Activated T-helper 1 cell treated with anti-CD3 and anti-CD28 coated beads, Interleukin-12 subunit alpha, Interleukin-12 subunit beta, Interleukin-2, Interleukin-4 antibody, amounts not matched to agents 30 ng/mL and 10 ng/mL and 1 ng/mL, durations not matched to agents 14 hours and 24 hours and 36 hours (primary cell): ENCODE data around the gene PDCD1LG2. TPM values are rescaled to one million over a fixed set of nuclear protein-coding genes. Genes with fewer than 3 reads are reported as not detected.

ENCODE experiments used
- DNase-seq: peaks from one replicate; pipeline ENCODE4 v3.0.0; 2021; ENCODE audit warnings: low spot score
- H3K27ac Mint-ChIP-seq: one replicate; pipeline ENCODE4 v1.8.0; 2021; ENCODE audit warnings: mild to moderate bottlenecking, mixed read lengths
- H3K27me3 Mint-ChIP-seq: one replicate; pipeline ENCODE4 v1.8.0; 2022; ENCODE audit warnings: mild to moderate bottlenecking, moderate library complexity, mixed read lengths; ENCODE audit not compliant: insufficient read depth
- H3K36me3 Mint-ChIP-seq: one replicate; pipeline ENCODE4 v1.8.0; 2021; ENCODE audit warnings: low read depth, mixed read lengths
- H3K4me1 Mint-ChIP-seq: one replicate; pipeline ENCODE4 v1.8.0; 2021; ENCODE audit warnings: low read depth, mixed read lengths
- H3K4me3 Mint-ChIP-seq: one replicate; pipeline ENCODE4 v1.8.0; 2021; ENCODE audit warnings: mild to moderate bottlenecking, moderate library complexity, mixed read lengths
- H3K9me3 Mint-ChIP-seq: one replicate; pipeline ENCODE4 v1.8.0; 2021; ENCODE audit warnings: mixed read lengths
- intact Hi-C: fragments of 100-400 bp; cut with micrococcal nuclease; formaldehyde crosslinking; loops from one replicate; pipeline ENCODE4 v1.15.1; 2024
- total RNA-seq: library from RNA; stranded (reverse); gene quantifications from 2 replicates; pipeline ENCODE4 v1.2.3, GENCODE V29; 2022

Gene PDCD1LG2
- total RNA-seq, 1 donor from 2014 or later: 1.1 TPM

GRCh38 chr9:5518937-5519319, 8.6 kb downstream of the PDCD1LG2 start:
- Mint-ChIP-seq H3K4me3 (no peak overlapping the region), H3K9me3 (no peaks in the 10 kb centered on the region), H3K27ac (peak overlapping the region; percentile 53), H3K4me1 (peaks cover 46% of the 10 kb centered on the region), H3K27me3 (peaks cover 4% of the 10 kb centered on the region), H3K36me3 (peaks cover 36% of the 10 kb centered on the region)
- intact Hi-C loops: loop anchor here (1.0 to 2.0 kb wide), 2 partner anchors 9 to 60 kb away; partner anchors contain the start of gene PDCD1LG2
- no peak for DNase-seq

- Mint-ChIP-seq H3K9me3 (no peaks in the 10 kb centered on the region), H3K4me1 (peaks cover 18% of the 10 kb centered on the region), H3K36me3 (peaks cover 40% of the 10 kb centered on the region), H3K27ac (no peak overlapping the region), H3K4me3 (no peak overlapping the region), H3K27me3 (peaks cover 4% of the 10 kb centered on the region)
- DNase-seq: no peak
- intact Hi-C loops: no loop called here
These were observed 13.8 kb downstream of the PDCD1LG2 start for GRCh38 chr9:5524090-5524489.

DNA sequence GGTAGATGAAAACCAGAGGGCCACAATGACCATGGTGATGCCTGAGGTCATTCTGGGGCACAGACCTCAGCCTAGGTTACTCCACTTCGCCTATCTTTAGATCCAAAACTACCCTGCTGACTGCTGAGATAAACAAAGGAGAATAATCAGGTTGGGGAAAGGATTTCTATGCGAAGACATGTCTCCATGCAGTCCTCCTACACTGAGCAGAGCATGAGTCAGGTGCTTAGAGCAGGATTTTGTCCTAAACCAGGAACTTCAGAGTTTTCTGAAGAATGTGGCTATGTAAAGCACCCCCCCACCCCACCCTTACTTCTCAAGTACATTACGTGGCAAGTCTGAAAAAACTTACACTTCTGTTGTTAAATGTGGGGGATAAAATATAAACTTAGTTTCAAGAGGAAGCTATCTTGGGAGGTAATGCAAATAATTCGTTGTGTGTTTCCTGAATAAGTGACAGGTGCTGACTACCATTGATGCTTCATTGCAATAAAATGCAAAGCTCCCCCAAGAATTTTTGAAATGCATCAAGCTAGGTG, 19.4 kb downstream of the PDCD1LG2 start:
- Mint-ChIP-seq H3K9me3 (no peaks in the 10 kb centered on the region), H3K4me3 (no peak overlapping the region), H3K36me3 (peaks cover 15% of the 10 kb centered on the region), H3K27ac (no peak overlapping the region), H3K4me1 (peaks cover 49% of the 10 kb centered on the region), H3K27me3 (no peaks in the 10 kb centered on the region)
- no peak for DNase-seq
- intact Hi-C loops: loop anchor here (2.0 kb wide), 1 partner anchor 15 kb away; no protein-coding TSS in a partner anchor

GRCh38 chr9:5531101-5531882, 21.0 kb downstream of the PDCD1LG2 start:
- peaks cover 59% of the 10 kb centered on the region for H3K4me1 Mint-ChIP-seq
- intact Hi-C loops: loop anchor here (2.0 kb wide), 1 partner anchor 14 kb away; no protein-coding TSS in a partner anchor
- H3K27me3 Mint-ChIP-seq: no peaks in the 10 kb centered on the region
- peak overlapping the region; percentile 71 for H3K27ac Mint-ChIP-seq
- peak overlapping the region; percentile 38 for H3K4me3 Mint-ChIP-seq
- H3K36me3 Mint-ChIP-seq: peaks cover 28% of the 10 kb centered on the region
- no peaks in the 10 kb centered on the region for H3K9me3 Mint-ChIP-seq
- no peak for DNase-seq

DNA sequence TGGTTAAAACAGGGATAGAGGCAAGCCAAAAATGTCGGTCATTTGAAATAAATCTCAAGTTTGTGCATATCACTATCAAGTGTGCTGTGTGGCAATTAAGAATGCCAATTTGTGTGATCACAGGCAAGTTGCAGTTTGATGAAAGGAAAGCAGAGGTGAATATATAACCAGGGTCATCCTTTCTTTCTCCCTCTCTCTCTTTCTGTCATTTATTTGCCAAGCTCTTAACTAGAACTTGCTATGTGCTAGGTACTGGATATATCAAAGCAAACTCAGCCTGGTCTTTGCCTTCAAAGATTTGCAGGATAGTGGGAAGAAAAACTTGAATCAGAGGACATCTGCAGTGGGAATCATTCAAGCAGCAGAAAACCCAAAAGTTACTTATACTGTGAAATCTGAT, 22.0 kb downstream of the PDCD1LG2 start:
- no peaks in the 10 kb centered on the region for H3K27me3 Mint-ChIP-seq
- no peak for DNase-seq
- peaks cover 63% of the 10 kb centered on the region for H3K4me1 Mint-ChIP-seq
- intact Hi-C loops: no loop called here
- no peaks in the 10 kb centered on the region for H3K9me3 Mint-ChIP-seq
- H3K4me3 Mint-ChIP-seq: peak overlapping the region; percentile 5
- peak overlapping the region; percentile 71 for H3K27ac Mint-ChIP-seq
- peaks cover 31% of the 10 kb centered on the region for H3K36me3 Mint-ChIP-seq

- intact Hi-C loops: no loop called here
- Mint-ChIP-seq H3K4me1 (peaks cover 63% of the 10 kb centered on the region), H3K36me3 (peaks cover 31% of the 10 kb centered on the region), H3K4me3 (no peak overlapping the region), H3K27me3 (no peaks in the 10 kb centered on the region), H3K9me3 (no peaks in the 10 kb centered on the region), H3K27ac (no peak overlapping the region)
- no peak for DNase-seq
These were observed 22.5 kb downstream of the PDCD1LG2 start for GRCh38 chr9:5532790-5533189.

DNA sequence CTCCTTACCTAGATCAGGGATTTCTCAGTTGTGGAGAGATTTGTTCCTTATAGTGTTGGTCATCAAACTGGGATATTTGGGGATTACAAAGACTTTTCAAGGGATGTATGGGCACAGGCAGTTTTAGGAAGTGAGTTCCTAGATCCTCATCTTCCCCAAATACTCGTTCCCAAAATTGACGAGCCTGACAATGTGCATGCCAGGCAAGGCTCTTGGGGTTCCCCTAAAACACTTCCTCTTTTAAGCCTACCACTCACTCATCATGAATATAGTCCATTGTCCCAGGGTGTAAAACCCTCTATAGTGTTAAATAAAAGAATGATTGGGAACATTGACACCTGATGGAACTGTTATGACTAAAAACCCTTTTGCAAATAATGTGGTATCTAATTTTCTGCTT, 26.4 kb downstream of the PDCD1LG2 start:
- no peak for DNase-seq
- H3K27me3 Mint-ChIP-seq: no peaks in the 10 kb centered on the region
- H3K4me3 Mint-ChIP-seq: no peak overlapping the region
- peaks cover 7% of the 10 kb centered on the region for H3K9me3 Mint-ChIP-seq
- H3K4me1 Mint-ChIP-seq: peaks cover 62% of the 10 kb centered on the region
- H3K36me3 Mint-ChIP-seq: peaks cover 43% of the 10 kb centered on the region
- intact Hi-C loops: no loop called here
- H3K27ac Mint-ChIP-seq: no peak overlapping the region

DNA sequence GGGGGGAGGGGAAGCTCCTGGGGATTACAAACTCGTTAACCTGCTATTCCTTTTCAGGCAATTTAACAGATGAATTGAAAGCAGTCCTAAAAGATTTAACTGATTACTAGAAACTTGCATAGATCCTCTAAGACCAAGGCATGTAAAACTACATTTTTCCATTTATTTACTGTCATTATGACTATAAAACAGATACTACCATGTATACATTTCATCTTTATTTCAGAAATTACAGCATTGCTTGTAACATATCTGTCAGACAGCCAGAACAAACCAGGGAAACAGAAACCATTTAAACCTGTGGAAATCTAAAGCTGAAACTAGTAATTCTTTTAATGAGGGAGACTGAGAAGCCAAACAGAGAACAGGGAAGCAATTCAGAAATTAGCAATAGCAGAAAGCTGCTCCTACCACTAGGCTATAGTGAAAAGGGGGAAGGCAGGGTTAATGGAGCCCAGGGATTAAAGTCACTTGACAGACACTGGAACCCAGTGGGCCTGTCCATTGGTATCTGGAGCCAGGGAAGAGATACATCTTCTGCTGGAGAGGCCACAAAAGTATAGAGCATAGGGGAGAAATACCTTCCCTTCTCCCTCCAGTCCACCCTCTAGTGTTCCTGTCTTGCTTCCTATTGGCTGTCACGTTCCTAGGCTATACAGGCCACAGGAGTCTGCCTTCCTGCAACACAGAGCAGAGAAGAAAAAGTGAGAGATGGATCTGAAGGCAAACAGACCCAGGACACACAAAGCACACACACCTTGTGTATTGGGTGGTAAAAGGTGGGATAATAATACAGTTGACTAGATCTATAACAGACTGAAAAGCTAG, 33.8 kb downstream of the PDCD1LG2 start:
- DNase-seq: no peak
- Mint-ChIP-seq H3K4me1 (peaks cover 42% of the 10 kb centered on the region), H3K27ac (peak overlapping the region; percentile 22), H3K27me3 (no peaks in the 10 kb centered on the region), H3K4me3 (no peak overlapping the region), H3K36me3 (peaks cover 26% of the 10 kb centered on the region), H3K9me3 (peaks cover 16% of the 10 kb centered on the region)
- intact Hi-C loops: loop anchor here (1.0 to 2.0 kb wide), 2 partner anchors 13 to 34 kb away; partner anchors contain the start of gene PDCD1LG2

DNA sequence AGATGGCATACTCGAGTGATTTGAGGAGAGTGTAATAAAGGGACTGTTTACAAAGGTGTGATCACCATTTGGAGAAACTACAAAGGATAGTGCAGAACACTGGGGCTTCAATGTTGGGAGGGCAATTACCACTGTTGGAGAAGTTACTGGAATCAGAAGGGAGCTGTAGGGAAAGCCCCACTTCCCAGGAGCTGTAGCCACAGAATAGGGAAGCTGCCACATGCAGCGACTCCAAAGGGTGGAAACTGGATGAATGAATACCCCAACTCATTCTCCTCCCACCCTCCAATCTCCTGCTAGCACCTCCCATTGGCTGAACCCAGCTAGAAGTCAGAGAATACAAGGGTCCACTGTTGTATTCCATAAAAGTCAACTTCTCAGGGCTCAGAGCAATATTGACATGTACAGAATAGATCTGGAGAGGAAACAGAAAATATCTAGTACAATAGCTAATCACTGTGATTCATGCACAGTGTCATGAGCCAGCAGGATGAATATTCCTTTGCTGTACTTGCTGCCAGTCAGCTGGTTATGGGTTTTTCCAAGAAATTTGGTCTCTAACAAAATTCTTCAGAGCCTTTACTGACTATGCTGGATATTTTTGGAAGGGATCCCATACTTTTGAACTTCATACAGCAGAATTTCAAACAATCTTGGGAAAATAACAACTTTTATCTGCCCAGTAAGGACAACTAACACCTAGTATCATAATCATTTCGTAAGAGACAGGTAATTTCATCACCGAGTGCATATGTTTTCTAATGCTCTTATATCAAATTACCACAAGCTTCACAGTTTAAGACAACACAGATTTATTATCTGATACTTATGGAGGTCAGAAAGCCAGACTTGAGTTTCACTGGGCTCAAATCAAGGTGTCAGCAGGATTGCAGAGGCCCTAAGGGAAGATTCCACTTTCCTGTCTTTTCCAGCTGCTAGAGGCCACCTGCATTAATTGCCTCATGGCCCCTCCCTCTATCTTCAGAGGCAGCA, 39.6 kb downstream of the PDCD1LG2 start:
- Mint-ChIP-seq H3K27ac (no peak overlapping the region), H3K4me1 (no peaks in the 10 kb centered on the region), H3K9me3 (no peaks in the 10 kb centered on the region), H3K4me3 (no peak overlapping the region), H3K36me3 (peaks cover 40% of the 10 kb centered on the region), H3K27me3 (no peaks in the 10 kb centered on the region)
- intact Hi-C loops: no loop called here
- no peak for DNase-seq

DNA sequence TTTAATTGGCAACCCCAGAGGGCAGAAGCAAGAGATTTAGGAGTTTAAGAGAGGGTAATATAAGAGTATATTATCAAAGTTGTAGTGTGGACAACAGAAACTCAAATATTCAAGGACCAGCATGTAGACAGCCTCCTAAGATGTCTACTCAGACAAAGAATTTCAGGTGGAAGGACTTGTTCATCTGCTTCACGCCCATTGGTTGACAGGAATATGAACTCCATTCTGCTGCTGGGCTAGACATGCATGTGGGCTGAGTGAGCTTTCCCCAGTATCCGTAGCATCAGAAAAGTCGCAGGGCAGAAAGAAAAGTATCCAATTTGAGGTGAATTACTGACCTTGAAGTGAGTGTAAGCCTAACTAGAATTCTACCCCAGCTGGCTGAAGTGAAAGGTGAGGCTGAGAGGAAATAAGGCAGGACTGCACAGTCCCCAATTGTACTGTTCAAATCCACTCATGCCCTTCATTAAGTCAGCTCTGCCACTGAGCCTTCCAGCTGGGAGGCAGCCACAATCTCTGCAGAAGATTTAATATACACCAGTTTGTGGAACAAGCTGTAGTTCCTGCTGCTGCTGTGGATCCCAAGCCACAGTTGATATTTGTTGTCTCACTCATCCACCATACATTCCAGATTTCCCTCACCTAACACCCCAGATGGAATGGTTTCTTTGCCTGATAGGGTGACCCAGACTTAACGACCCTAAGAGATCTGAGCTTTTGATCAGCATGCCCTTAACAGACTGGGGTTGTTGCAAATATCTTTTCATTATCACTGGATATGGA, 41.2 kb downstream of the PDCD1LG2 start:
- Mint-ChIP-seq H3K27me3 (no peaks in the 10 kb centered on the region), H3K36me3 (peaks cover 45% of the 10 kb centered on the region), H3K9me3 (no peaks in the 10 kb centered on the region), H3K27ac (no peak overlapping the region), H3K4me3 (no peak overlapping the region), H3K4me1 (peaks cover 6% of the 10 kb centered on the region)
- no peak for DNase-seq
- intact Hi-C loops: no loop called here

DNA sequence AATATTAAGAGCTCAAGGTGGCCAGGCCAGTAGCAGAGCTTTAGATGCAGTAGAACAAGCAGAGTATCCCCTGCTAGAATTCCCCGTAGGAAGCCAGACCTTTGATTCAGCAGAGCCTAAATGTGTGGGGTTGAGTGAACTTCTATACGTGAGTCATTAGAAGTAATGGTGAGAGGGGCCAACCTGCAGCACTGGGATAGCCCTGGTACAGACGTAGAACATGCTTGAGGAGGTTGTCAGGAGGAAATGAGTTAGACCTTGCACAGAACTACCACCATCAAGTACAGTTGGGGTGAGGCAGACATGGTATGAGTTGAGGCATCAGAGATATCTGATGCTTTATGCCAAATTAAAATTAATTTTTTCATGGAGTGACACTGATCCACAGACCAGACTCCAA, 42.0 kb downstream of the PDCD1LG2 start:
- Mint-ChIP-seq H3K27ac (no peak overlapping the region), H3K9me3 (no peaks in the 10 kb centered on the region), H3K36me3 (peaks cover 50% of the 10 kb centered on the region), H3K4me1 (peaks cover 14% of the 10 kb centered on the region), H3K27me3 (no peaks in the 10 kb centered on the region), H3K4me3 (no peak overlapping the region)
- intact Hi-C loops: no loop called here
- DNase-seq: no peak
